HEK293 (cell line): ENCODE measurements around the gene CCL7.

Experiments
- REPIN1 ChIP-seq: fragments of 450-650 bp; formaldehyde crosslinking; IDR thresholded peaks from 2 replicates; pipeline ENCODE4 v1.5.1; 2017; ENCODE audit warnings: missing biosample characterization, missing genetic modification characterization, low read depth
- ZFP37 ChIP-seq: fragments of 450-650 bp; formaldehyde crosslinking; IDR thresholded peaks from 2 replicates; pipeline ENCODE4 v1.5.1; 2016; ENCODE audit warnings: missing biosample characterization, missing genetic modification characterization
- ZNF121 ChIP-seq: fragments of 450-650 bp; formaldehyde crosslinking; IDR thresholded peaks from 2 replicates; pipeline ENCODE4 v1.5.1; 2016; ENCODE audit warnings: missing biosample characterization, missing genetic modification characterization
- ZNF830 ChIP-seq: fragments of 450-650 bp; IDR thresholded peaks from 2 replicates; pipeline ENCODE4 v1.5.0; 2018; ENCODE audit warnings: missing biosample characterization, missing genetic modification characterization, low read depth, mild to moderate bottlenecking, moderate library complexity
- TF ChIP-seq, protein P1 (sequence below): fragments of 450-650 bp; formaldehyde crosslinking; IDR thresholded peaks from 2 replicates; pipeline ENCODE4 v1.5.1; 2016; ENCODE audit warnings: missing biosample characterization, missing genetic modification characterization
- TF ChIP-seq, protein P2 (sequence below): fragments of 450-650 bp; formaldehyde crosslinking; IDR thresholded peaks from 2 replicates; pipeline ENCODE4 v1.5.1; 2016; ENCODE audit warnings: missing biosample characterization, missing genetic modification characterization, low read depth

GRCh38 chr17:34319039-34319483 lies 49.0 kb downstream of the CCL7 start, which contains the start of gene CCL8:
- TF ChIP-seq ZNF121 (tag by site-specific recombination) (no peak), REPIN1 (tag by site-specific recombination) (no peak), ZNF830 (tag by site-specific recombination) (no peak), ZFP37 (tag by site-specific recombination) (no peak)
- TF ChIP-seq, protein P1, sequence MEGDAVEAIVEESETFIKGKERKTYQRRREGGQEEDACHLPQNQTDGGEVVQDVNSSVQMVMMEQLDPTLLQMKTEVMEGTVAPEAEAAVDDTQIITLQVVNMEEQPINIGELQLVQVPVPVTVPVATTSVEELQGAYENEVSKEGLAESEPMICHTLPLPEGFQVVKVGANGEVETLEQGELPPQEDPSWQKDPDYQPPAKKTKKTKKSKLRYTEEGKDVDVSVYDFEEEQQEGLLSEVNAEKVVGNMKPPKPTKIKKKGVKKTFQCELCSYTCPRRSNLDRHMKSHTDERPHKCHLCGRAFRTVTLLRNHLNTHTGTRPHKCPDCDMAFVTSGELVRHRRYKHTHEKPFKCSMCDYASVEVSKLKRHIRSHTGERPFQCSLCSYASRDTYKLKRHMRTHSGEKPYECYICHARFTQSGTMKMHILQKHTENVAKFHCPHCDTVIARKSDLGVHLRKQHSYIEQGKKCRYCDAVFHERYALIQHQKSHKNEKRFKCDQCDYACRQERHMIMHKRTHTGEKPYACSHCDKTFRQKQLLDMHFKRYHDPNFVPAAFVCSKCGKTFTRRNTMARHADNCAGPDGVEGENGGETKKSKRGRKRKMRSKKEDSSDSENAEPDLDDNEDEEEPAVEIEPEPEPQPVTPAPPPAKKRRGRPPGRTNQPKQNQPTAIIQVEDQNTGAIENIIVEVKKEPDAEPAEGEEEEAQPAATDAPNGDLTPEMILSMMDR (tag by site-specific recombination): no peak
- TF ChIP-seq, protein P2, sequence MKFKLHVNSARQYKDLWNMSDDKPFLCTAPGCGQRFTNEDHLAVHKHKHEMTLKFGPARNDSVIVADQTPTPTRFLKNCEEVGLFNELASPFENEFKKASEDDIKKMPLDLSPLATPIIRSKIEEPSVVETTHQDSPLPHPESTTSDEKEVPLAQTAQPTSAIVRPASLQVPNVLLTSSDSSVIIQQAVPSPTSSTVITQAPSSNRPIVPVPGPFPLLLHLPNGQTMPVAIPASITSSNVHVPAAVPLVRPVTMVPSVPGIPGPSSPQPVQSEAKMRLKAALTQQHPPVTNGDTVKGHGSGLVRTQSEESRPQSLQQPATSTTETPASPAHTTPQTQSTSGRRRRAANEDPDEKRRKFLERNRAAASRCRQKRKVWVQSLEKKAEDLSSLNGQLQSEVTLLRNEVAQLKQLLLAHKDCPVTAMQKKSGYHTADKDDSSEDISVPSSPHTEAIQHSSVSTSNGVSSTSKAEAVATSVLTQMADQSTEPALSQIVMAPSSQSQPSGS: no peak
